ENCODE measurements around the gene MYH6. TPM values are rescaled to one million over a fixed set of nuclear protein-coding genes. Genes with fewer than 3 reads are reported as not detected.
"Not testable (repeated sequence)": the region's sequence is repeated elsewhere in the genome, so short reads cannot be mapped to it uniquely, and the experiment has no call there.

The MYH6 gene
- total RNA-seq, 1 experiment from 2014 or later = not detected

DNA sequence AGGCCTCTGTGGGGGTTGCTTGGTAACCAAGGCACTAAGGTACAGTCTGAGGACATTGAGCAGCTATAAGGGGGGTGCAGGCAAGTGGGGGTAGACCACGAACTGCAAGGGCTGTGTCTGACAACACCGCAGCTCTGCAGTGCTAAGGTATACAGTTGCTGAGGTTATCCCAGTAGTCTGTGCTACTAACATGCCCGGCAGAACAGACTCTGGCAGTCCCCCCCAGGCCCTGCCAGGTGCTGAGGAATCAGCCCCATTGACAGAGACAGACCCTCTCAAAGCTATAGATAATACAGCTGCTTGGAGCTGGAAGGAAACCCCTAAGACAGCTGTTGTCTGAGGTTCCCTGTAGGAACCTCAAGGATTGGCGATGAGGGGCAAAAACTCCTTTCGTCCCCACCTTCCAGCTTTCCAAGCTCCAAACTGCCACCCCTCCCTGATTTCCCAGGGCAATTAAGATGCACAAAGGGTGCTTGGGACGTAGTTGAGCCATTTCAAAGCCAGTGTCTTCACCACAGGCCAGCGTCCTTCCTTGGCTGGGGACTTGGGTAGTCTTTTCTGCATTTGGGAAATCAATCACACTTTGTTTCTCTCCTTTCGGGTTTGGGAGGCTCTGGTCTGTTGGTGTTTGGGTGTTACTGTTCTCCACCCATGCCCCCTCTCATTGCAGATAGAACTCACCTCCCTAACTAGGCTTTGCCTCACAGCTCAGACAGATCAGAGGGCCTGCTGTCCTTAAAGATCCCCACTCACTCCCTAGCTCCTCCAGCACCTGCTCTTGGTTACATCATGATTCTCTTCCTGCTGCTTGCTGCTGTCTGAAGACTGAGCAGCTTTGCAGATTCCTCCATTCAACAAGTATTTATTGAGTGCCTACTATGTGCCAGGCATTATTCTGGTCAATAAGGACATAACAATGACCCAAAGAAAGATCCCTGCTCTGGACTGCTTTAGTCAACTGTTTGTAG lies 29.3 kb upstream of the MYH6 start:
- in situ Hi-C loops (cut with HindIII; ENCODE audit: low pct_unique_long_range_greater_than_20kb, low sequenced_read_pairs) = no loop called here
- DNase-seq (ENCODE audit: low read depth) = no peak

DNA sequence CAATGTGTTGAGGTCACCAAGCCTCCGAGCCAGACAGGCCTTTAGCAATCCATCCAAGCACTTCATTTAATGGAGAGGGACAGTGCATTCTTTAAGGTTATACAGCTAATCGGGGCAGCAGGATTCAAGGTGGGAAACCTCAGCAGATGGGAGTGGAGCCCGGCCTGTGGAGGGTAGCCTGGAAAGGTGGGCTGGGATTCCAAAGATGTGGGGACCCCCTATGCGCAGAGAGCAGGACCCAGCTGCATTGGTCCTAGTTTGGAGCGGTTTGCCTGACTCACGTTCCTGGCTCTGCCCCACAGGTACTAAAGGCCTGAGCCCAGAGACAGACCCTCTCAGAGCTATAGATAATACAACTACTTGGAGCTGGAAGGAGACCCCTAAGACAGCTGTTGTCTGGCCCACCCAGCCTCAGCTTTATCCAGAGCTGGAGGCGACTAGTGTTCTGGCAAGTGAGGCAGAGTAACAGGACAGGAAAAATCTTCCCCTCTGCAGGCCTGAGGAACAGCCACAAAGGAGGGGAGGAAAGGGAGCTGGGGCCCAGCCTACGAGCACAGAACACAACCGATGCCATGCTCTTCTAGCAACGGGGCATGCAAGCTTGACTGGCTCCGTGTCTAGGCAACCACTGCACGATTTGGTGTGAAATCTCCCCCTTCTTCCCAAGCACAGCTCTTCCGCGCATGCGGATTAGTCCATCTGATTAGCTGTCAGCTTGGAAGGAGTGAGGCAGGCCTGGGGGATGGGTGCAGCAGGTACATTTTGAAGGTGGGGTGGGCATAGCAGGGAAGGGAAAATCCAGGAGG lies 28.5 kb upstream of the MYH6 start:
- no peak for DNase-seq (ENCODE audit: low read depth)

DNA sequence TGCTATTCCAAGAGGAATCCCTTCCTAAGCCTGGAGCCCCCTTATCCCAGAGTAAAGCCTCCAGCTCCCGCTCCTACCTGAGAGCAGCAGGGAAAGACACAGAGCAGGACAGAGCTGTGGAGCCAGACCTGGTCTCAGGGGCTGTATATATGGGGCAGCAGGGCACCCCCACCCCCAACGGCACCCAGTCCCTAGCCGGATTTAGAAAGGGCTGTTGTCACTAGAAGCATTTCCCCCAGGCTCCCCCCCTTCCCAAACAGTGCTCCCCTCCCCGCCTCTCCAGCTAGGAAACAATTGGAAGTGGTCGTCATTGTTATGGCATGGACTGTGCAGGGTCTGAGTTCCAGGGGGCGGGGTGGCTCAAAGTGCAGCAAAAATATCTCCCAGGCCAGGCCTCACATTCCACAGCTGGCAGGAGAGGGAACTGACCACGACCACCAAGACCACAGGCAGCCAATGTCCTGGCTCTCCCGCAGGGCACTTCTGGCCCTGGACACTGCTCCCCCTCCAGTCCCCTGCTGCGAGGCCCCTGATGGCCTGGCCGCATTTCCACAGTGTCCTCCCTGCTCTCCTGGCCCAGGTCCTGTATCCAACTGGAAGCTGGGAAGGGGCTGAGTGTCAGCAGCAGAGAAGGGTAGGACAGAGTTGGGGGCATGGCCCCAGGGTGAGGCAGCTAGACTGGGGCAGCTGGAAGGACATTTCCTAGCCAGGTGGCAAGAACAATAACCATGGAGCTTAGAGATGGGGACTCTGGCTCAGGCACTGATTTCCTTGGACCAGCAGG lies 27.7 kb upstream of the MYH6 start, which contains the start of gene MYH7:
Gene MYH7 (minus strand): TSS at position 118 of the 784 bp plus-strand sequence. CDS start 1,928 bp downstream, outside the sequence.
- in situ Hi-C loops (cut with HindIII; ENCODE audit: low pct_unique_long_range_greater_than_20kb, low sequenced_read_pairs) = no loop called here
- no peak for DNase-seq (ENCODE audit: low read depth)

More for the DNA sequence above, 28.5 kb upstream of the MYH6 start:
- in situ Hi-C loops (cut with HindIII; ENCODE audit: low pct_unique_long_range_greater_than_20kb, low sequenced_read_pairs) = no loop called here

DNA sequence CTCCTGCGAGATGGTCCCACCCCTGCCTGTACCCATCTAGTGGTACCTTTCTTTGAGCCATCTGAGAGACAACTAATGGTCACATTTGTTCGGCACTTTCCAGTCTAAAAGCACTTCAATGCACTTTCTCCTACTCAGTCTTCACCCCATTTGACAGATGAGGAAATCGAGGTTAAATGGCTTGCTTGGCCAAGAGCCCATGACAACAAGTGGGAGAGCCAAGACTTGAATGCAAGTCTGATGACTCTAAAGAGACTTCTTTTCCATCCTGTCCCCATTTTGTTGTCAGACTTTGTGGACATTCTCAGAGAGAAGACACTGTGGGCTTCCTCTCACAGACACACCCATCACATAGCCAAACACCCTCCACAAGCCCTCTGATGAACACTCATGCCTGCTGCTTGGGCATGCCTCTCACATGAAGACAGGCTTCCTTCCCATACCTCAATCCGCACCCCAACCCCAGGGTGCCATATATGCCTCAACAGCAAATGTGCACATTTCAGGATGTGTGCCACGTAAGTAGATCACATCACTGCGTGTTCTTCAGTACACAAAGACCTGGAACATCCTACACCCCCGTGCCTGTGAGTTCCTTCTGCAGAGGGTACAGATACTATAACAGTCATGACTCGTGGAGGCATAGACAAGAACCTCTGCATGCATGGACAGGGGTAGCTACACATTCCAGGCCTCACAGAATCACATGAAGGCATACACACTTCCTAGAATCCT lies 26.6 kb upstream of the MYH6 start:
- in situ Hi-C loops (cut with HindIII; ENCODE audit: low pct_unique_long_range_greater_than_20kb, low sequenced_read_pairs) = no loop called here
- no peak for DNase-seq (ENCODE audit: low read depth)

DNA sequence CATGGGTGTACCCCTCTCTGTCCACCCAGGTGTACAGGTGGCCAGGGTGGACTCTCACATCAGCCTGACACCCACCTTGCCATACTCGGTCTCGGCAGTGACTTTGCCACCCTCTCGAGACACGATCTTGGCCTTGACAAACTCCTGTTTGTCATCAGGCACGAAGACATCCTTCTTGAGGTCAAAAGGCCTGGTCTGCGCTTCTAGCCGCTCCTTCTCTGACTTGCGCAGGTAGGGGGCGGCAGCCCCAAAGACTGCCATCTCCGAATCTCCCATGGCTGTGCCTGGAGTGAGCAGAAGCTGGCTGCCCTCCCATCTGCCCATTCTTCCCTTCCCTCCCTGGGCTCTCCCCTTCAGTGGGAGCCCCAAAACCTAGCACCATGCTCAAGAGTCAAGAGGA lies 25.4 kb upstream of the MYH6 start:
- in situ Hi-C loops (cut with HindIII; ENCODE audit: low pct_unique_long_range_greater_than_20kb, low sequenced_read_pairs) = no loop called here
- DNase-seq (ENCODE audit: low read depth) = no peak

DNA sequence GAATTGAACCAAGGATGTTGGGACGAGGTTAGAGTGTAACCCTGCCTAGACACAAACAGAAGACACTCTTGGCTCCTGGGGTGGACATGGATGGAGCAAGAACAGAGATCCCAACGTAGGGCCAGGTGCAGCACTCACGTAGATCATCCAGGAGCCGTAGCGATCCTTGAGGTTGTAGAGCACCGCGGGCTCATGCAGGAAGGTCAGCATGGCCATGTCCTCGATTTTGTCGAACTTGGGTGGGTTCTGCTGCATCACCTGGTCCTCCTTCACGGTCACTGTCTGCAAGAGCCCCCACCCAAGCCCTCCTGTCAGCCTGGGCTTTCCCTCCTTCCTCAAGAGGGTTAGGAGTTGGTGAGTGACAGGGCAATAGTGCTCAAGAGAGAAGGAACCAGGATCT lies 24.9 kb upstream of the MYH6 start:
- in situ Hi-C loops (cut with HindIII; ENCODE audit: low pct_unique_long_range_greater_than_20kb, low sequenced_read_pairs) = no loop called here
- DNase-seq (ENCODE audit: low read depth) = no peak

DNA sequence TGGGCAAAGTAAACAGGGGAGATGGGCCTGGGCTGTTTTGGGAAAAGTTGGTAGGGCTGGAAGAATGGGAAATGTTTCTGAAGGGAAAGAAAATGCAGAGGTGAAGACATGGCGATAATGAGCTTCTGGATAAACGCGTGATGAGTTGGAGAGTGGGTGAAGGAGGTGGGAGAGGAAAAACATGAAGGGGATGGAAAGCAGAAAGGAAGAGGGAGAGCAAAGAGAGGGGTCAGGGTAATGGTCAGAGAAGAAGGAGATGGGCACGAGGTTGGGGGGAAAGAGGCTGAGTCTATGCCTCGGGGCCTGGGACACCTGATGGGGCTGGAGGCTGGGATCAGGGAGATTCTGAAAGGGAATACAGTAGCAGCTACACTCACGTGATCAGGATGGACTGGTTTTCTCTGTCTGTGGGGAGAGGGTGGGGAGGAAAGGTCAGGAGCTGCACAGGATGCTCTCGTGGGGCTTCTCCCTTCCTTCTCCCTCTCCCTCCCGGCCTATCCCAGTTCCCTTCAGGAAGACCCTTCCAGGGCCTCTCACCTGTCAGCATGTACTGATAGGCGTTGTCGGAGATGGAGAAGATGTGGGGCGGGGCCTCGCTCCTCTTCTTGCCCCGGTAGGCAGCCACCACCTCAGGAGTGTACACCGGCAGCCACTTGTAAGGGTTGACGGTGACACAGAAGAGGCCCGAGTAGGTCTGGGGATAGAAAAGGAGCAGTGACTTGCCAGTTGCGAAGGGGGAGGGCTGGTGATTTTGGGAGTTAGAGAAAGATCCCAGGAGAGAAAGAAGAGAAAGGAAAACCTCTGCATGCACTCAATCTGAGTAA lies 24.2 kb upstream of the MYH6 start:
- DNase-seq (ENCODE audit: low read depth) = no peak

DNA sequence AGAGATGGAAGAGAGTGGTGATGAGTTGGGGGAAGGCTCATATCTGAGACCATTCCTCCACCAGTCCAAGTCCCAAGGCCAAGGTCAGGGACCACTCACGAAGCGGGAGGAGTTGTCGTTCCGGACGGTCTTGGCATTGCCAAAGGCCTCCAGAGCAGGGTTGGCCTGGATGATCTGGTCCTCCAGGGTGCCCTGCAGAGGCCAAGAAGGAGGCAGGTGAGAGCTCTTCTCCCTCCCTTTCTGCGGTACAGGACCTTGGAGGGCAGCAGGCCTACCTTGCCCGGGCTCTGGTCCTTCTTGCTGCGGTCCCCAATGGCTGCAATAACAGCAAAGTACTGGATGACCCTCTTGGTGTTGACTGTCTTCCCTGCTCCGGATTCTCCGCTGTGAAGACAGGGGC lies 23.4 kb upstream of the MYH6 start:
- in situ Hi-C loops (cut with HindIII; ENCODE audit: low pct_unique_long_range_greater_than_20kb, low sequenced_read_pairs) = no loop called here
- DNase-seq (ENCODE audit: low read depth) = no peak

More for the DNA sequence above, 24.2 kb upstream of the MYH6 start:
- in situ Hi-C loops (cut with HindIII; ENCODE audit: low pct_unique_long_range_greater_than_20kb, low sequenced_read_pairs) = no loop called here

DNA sequence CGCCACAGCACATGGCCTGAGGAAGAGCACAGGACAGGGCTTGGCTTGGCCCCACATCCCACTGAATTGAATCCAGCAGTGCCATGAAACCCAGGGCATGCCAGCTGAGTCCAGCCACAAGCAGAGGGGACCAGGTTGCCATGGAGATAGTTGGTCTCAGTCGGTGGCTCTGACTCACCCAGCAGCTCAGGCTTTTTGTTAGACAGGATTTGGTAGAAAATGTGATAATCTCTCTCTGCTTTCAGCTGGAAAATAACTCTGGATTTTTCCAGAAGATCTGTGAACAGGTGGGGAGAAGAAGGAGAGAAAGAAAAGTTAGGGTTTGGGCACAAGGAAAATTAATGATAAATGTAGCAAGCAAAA lies 22.6 kb upstream of the MYH6 start:
- in situ Hi-C loops (cut with HindIII; ENCODE audit: low pct_unique_long_range_greater_than_20kb, low sequenced_read_pairs) = no loop called here
- DNase-seq (ENCODE audit: low read depth) = no peak

DNA sequence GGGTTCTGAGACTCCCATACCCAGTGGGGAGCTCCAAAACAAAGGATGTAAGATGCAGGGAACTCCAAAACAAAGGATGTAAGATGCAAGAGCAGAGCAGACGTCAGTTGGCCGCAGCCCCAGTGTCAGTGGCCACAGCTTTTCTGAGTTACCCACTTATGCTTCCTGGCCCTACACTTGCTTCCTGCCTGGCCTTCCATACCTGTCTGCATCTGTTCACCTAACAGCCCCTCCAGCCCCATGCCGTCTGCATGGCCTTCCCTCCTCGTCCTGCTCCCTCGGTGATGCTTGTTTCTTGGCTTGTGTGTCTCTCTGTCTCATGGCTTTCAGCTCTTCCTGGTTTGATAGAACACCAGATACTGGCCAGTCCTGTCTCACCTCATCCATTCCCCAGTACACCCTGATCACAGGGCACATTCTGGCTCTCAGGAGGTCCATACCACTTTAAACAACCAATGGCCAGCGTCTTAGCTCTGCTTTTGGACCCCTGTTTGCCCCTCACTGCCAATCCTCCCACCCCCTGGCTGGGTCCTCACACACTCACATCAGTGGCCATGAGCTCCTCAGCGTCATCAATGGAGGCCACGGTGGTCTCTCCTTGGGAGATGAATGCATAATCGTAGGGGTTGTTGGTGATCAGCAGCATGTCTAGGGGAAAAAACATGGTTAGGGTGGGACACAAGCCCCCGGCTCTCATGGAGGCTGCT lies 22.1 kb upstream of the MYH6 start:
- in situ Hi-C loops (cut with HindIII; ENCODE audit: low pct_unique_long_range_greater_than_20kb, low sequenced_read_pairs) = no loop called here
- no peak for DNase-seq (ENCODE audit: low read depth)

DNA sequence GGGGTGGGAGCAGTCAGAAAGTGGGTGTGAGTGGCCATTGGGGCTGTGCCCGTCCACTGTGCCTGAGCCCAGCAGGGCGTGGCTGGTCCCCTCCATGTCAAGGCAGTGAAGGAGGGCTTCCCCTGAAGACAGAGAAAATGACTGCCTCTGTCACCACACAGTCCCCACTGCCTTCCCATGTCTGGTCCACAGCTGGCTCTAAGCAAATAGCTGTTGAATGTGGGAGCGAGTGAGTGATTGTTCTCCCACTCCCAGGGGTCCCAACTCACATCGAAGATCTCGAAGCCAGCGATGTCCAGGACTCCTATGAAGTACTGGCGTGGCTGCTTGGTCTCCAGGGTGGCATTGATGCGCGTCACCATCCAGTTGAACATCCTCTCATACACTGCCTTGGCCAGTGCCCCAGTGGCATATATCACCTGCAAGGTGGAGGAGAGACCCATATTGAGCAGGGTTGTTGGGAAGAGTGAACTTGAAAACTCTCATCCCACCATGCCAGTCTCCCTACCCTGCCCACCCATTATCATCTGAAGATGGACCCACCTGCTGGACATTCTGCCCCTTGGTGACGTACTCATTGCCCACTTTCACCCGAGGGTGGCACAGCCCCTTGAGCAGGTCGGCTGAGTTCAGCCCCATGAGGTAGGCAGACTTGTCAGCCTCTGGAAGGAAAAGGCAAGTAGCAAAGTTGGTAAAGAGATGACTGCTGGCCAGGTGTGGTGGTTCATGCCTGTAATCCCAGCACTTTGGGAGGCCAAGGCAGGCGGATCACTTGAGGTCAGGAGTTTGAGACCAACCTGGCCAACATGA lies 20.8 kb upstream of the MYH6 start:
- in situ Hi-C loops (cut with HindIII; ENCODE audit: low pct_unique_long_range_greater_than_20kb, low sequenced_read_pairs) = no loop called here
- no peak for DNase-seq (ENCODE audit: low read depth)

DNA sequence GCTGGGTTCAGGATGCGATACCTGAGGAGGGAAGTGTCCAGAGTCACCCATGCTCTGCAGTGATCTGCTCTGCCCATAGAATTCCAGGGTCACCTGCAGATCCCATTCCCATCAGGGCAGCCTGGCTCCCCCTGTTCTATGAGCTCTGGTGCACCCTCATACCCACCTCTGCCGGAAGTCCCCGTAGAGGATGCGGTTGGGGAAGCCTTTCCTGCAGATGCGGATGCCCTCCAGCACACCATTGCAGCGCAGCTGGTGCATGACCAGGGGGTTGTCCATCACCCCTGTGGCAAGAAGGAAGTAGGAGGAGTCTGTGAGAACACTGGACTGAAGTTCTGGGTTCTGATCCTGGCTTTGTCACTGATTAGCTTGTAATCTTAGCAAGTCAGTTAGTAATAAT lies 17.7 kb upstream of the MYH6 start:
- DNase-seq (ENCODE audit: low read depth); in situ Hi-C loops (cut with HindIII; ENCODE audit: low pct_unique_long_range_greater_than_20kb, low sequenced_read_pairs): not testable (repeated sequence)

DNA sequence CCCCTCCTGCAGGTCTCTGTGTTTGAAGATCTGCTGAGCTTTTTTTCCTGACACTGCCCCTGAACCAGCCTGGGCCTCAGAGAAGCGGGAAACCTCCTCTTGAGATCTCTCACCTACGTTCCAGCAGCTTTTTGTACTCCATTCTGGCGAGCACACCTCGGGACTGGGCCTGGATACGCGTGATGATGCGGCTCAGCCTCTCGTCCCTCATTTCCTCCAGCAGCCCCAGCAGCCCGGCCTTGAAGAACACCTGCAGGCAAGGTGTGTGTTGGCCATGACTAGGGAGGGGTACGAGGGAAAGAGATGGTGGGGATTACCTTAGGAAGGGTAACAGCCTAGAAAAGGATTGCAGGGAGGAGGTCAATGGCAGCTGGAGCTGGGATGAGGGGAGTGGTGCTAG lies 17.1 kb upstream of the MYH6 start:
- in situ Hi-C loops (cut with HindIII; ENCODE audit: low pct_unique_long_range_greater_than_20kb, low sequenced_read_pairs) = no loop called here
- no peak for DNase-seq (ENCODE audit: low read depth)

DNA sequence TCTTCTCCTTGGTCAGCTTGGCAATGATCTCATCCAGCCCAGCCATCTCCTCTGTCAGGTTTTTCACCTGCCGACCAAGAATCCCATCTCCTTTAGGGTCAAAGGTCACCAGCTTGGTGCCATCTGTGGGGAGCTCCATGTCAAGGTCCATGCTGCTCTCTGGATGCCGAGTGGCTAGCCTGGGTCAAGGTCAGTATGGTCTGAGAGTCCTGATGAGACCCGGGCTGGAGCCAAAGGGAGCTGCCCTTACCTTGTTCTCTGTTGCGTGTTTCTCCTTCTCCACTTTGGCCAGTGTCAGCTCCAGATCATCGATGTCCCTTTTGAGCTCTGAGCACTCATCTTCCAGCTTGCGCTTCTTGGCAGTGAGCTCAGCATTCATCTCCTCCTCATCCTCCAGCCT lies 15.6 kb upstream of the MYH6 start:
- in situ Hi-C loops (cut with HindIII; ENCODE audit: low pct_unique_long_range_greater_than_20kb, low sequenced_read_pairs) = no loop called here
- DNase-seq (ENCODE audit: low read depth) = no peak

DNA sequence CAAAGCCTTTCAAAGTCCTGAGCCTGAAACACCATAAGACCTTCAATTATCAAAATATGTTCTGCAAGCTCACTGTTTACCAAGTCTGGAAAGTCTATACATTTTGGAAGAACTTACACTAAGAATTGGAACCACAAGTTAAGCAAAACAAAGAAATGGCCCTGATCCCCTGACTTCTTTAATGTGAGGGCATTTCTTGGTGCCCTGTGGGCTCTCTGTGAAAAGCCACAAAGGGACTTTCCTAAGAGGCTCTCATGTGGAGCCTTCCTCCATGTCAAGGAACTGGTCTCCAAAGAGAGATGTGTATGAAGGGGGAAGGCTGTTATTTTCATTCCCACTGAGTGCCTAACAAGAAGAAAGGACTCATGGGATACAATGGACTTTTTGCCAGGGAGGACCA lies 13.5 kb upstream of the MYH6 start:
- in situ Hi-C loops (cut with HindIII; ENCODE audit: low pct_unique_long_range_greater_than_20kb, low sequenced_read_pairs) = no loop called here

DNA sequence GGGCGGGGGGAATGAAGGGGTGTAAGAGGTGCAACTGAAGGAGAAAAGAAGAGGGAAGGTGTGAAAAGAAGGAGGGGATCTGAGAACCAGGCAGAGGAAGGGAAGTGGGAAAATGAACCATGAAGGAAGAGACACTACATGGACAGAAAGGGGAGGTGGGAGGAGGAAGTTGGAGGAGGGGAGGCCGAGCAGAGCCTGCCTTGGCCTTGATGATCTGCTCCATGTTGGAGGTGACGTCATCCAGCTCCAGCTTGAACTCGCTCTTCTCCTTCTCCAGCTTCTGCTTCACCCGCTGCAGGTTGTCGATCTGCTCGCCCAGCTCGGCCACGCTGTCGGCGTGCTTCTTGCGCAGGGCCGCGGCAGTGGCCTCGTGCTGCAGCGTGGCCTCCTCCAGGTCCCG lies 11.6 kb upstream of the MYH6 start:
- DNase-seq (ENCODE audit: low read depth); in situ Hi-C loops (cut with HindIII; ENCODE audit: low pct_unique_long_range_greater_than_20kb, low sequenced_read_pairs): not testable (repeated sequence)

More for the DNA sequence above, 13.5 kb upstream of the MYH6 start:
- DNase-seq (ENCODE audit: low read depth) = no peak

Data from Caki2 (cell line).